Smooth muscle cell of the umbilical artery (primary cell): Measurements from ENCODE around the gene MTMR4. TPM values are rescaled to one million over a fixed set of nuclear protein-coding genes. Genes with fewer than 3 reads are reported as not detected.

Experiments
- total RNA-seq: library from RNA; depleted of rRNA; stranded (reverse); fragments of >200 nt; gene quantifications from 2 replicates; pipeline ENCODE4 v1.2.3, GENCODE V29; 2014

Gene MTMR4
- 44.5 and 59.8 TPM in 2 replicates for total RNA-seq

DNA sequence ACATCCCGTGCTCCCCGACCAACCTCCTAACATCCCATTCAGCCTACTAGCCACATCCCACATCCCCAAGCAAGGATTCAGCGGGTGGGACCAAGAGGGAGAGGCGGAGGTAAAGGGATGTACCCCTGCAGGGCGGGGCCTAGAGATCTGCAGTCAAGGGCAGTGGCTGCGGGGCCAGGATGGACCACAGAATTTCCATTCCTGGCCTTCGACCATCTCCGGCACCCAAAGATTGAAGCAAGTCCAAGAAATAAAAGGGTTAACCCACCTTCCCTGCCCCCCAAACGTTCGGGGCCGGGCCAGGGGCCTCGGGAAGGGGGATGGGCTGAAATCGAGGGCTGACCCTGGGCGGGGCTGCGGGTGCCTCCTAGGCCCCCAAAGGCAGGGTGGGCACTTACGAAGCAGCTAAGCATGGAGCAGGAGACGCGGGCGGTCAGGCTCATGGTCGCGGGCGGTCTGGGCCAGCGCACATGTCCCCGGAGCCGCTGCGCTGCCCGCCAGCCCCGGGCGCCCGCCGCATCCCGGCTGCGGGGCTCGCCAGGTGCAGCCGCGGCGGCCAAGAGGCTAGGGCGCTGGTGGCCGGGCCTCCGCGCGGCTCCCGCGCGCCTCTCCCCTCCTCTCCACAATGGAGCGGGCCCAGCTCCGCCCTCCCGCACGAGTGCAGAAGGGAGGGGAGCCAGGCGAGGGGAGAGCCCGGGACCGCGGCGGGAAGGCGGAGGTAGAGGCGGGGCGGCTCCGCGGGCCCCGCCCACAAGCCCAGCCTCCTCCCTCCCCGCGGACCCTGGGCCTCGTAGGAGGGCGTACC, at the start of gene MTMR4:
TSS of gene MTMR4 (minus strand) at position 674 of the 805 bp plus-strand sequence. CDS start at position 443, 231 bp downstream.

DNA sequence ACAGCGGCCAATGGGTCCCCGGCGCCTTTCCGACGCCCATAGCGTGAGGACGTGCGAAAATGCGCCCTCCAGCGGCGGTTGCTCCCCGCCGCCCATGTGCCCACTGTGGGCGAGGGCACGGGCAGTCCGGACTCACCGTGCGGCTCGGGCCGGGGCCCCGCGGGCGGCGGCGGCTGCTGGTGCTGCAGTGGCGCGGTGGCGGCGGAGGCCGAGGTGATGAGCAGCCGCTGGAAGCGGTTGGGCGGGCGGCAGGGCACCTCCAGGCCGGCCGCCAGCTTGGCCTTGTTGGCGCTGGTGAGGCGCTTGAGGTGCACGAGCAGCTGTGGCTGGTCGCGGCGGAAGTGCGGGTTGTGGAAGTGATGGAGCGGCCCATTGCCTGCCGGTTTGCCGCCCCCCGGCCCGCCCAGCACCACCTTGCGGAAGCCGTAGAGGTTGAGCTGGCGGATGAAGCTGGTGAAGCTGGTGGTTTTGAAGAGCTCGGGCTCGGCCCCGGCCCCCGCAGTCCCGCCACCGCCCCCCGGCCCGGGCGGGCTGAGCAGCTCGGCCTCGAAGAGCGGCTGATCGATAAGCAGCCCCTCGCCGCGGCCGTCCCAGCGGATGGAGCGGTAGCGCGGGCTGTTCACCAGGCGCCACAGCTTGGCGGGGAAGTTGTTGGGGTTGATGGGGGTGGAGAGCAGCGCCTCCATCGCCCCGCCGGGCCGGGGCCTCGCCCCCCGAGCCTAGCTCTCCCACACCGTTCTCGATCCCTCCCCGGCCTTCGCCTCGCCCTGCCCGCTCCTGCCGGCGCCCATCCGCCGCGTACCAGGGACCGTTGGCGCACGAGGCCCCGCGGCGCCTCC, 26.6 kb downstream of the MTMR4 start, which contains the start of gene HSF5:
TSS of gene HSF5 (minus strand) at position 820 of the 839 bp plus-strand sequence. CDS start at position 686, 134 bp downstream.

Other genes starting within 250 kb of the MTMR4 start
- gene MPO, start 233.7 kb downstream of the MTMR4 start, total RNA-seq = 0.09 TPM in 1 of 2 replicates, not detected in the other
- gene TSPOAP1, start 185.8 kb downstream of the MTMR4 start, total RNA-seq = 1.5 and 1.7 TPM in 2 replicates
- gene SUPT4H1, start 162.4 kb downstream of the MTMR4 start, total RNA-seq = 29.7 and 34.4 TPM in 2 replicates
- not detected in 2 replicates for gene RNF43, start 97.1 kb downstream of the MTMR4 start, total RNA-seq
- gene HSF5, start 26.2 kb downstream of the MTMR4 start, total RNA-seq = under 0.01 TPM in 1 of 2 replicates, not detected in the other
- under 0.01 and 0.05 TPM in 2 replicates for gene TEX14, start 177.4 kb upstream of the MTMR4 start, total RNA-seq
- 24.4 and 28.5 TPM in 2 replicates for gene RAD51C, start 178.0 kb upstream of the MTMR4 start, total RNA-seq
- under 0.01 and 0.14 TPM in 2 replicates for gene PPM1E, start 241.2 kb upstream of the MTMR4 start, total RNA-seq